HG03521 (cell line): ENCODE measurements around the gene PISD.

Experiments used
- ATAC-seq: cut with Tn5 transposase; IDR thresholded peaks from one replicate; pipeline ENCODE4 v1.9.1; 2021; ENCODE audit warnings: mild to moderate bottlenecking, moderate library complexity; ENCODE audit not compliant: unreplicated experiment

PISD gene

DNA sequence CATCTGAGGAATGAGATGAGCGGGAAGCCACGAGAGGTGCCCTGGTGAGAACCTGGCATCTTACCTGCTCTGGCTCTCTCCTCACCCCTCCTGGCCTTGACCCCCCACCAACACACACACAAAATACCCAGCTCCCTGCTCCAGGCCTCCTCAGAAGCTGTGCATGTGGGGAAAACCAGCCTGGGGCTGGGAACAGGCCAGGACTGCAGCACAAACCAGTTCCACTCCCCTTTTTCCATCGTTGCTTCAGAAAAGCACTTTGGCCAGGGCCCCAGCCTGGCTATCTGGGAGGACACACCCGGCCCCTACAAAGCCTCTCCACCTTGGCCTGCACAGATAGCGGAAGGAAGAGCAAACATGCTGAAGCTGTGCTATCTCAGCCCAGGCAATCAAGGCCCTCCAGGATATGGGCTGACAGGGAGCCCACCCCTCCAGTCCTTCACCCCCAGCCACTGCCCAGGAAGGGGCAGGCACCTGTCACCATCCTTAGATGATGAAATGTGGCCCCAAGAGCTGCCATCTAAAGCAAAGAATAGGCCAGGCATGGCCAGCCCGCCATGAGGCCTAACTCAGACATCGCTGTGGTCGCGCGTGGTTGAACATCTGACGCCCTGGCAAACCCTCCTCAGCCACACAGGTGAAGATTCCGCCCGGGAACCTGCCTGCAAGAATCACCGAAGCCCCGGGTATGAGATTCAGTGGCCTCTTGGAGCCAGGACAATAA is 35.4 kb downstream of the PISD start:
- ATAC-seq, result no peak

DNA sequence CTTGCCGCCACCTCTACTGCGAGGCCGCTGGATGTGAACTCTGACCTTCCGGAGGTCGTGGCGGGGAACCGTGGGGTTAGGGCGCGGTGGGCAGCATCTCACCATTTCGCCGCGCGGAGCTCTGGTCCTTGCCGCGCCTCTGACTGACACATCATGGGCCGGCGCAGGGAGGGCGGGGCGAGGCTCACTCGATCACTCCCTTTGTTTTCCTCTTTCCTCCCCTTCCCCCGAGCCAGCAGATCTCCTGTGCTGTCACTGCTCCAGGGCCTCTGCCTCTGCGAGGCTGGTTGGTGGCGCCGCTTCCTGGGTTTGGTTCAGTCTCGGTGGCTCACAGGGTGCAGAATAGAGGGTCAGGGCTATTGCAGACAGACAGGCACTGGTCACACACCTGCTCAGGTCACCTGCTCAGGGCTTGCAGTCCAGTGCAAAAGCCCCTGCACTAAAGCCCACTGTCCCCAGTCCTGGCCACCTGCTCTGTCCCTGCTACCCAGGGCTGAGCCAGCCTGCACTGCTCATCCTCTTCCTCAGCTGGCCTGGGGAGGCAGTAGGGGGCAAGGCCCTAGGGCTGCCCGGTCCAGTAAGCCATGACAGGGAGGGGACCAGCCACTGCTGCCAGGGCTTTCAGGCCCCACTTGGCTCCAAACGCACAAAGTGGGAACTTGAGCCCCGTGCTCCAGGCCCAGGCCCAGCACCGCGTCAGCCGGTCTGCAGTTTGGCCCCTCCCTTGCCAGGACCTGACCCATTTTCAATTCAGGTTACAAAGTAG is 36.2 kb downstream of the PISD start:
- ATAC-seq, result no peak

DNA sequence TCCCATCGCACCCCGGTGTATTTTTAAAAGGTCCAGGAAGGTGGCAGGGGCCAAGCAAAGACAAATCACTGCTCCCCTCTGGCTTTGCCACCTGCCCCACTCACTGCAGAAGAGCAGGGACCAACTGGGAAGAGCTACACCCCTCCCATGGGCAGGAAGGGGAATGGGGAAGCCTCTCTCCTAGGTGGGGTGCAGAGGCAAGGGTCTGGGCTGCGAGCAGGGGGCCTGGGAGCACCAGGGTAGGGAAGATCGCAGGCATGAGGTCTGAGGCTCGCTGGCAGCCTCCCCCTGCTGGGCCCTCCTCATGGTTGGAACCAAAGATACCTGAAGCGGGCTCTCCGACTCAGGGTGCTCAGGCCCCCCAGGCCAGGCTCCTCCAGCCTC is 36.8 kb downstream of the PISD start:
- no peak for ATAC-seq

GRCh38 chr22:31623592-31624304 is 38.3 kb downstream of the PISD start:
- no peak for ATAC-seq

GRCh38 chr22:31622980-31623379 is 39.0 kb downstream of the PISD start:
- no peak for ATAC-seq

GRCh38 chr22:31621507-31622124 is 40.4 kb downstream of the PISD start:
- ATAC-seq, result no peak

DNA sequence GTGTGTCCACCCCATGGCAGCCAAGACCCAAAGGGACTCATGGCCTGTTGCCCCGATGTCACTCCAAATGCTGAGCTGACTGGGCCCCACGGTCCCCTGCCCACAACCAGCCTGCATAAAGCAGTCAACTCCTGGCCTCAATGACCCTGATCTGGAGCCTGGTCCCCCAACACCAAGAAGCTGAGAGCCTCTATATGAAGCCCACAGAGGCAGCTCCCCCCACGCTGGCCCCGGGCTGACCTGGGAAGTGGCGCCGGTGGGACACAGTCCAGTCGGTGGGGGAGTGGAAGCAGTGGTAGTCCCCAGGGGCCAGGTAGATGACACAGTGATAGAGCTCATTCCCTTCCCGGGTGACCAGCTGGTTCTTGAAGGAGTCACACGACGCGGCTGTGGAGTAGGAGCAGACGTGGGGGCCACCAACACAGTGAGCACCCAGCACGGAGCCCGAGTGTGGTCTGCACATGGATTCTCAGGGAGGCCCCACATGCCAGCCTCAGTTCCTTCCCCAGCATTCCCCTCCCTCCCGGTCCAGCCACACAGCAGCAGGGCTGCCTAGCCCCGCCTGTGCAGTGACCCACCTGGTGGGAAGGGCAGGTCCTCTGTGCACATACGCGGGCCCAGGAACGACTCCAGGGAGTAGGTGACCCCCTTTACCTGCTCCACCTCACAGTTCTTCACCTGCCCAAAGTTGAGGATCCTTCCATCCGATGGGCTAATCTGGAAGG is 41.1 kb downstream of the PISD start:
- ATAC-seq, result no peak

DNA sequence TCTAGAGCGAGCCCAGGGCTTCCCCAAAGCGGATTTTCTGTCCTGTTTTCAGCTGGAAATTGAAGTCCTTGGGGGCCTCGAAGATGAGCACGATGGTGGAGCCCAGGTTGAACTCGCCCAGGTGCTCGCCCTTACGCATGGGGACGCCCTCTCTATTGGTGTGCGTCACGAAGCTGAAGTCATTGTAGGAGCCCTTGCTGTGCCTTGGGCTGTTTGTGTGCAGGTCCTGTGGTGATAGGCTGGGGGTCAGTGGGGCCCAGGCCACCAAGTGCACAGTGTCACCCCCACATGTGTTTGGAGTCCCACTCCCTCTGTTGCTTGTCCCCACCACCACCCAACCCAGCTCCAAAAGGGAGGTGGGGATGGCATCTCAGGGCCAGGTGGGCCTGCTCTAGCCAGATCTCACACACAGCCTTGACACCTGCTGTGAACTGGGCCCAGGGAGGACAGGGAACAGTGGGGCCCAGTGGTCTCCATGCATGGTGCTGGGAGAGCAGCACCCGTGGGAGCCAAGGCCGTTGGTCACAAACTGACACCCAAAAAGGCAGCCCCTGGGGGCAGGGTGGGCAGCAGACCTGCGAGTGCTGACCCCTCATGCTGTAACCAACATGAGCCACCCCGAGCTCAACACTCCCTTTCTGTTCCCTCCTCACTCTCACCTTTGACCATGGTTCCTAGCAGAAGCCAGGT is 42.3 kb downstream of the PISD start:
- ATAC-seq, result no peak

GRCh38 chr22:31618471-31619176 is 43.4 kb downstream of the PISD start:
- no peak for ATAC-seq

DNA sequence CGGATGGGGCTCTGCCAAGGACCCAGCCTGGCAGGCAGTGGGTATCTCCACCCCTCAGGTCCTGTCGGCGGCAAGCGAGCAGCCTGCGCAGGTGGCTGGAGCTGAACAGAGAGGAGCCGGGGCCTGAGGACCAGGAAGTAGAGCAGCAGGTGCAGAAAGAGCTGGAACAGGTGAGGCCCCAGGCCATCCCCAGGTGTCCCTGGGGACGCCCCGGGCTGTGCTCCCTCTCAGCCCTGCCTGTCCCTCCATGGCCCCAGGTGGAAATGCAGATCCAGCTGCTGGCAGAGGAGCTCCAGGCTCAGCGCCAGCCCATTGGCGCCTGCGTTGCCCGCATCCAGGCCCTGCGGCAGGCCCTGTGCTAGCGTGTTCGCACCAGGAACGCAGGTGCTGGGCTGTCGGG is 44.0 kb downstream of the PISD start:
- no peak for ATAC-seq

DNA sequence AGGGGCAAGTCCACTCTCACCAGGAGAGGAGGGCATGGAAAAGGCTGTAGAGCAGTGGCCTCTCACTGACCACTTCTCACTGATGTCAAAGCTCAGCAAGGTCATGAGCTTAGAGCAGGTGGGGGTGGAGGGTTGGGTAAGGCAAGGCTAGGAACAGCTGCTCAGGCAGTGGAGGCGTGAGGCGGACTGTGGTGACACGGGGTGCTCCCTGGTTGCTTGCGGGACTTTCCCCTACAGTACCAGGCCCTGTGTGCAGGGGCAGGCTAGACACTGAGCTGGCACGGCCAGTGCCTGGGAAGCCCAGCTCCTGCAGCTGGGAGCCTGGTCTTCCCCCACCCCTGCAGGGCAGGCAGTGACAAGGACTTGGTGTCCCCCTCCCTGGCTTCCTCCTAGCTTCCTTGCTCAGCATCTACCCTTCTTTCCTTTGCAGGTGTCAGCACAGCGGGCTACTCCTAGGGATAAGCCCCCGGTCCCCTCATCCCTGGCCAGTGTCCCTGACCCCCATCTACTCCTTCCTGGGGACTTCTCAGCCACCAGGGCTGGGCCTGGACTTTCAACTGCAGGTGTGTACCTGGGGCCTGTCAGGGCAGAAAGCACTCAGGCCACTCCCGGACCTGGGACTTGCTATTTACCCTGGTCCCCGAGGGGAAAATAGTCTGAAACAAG is 45.6 kb downstream of the PISD start:
- ATAC-seq, result no peak

DNA sequence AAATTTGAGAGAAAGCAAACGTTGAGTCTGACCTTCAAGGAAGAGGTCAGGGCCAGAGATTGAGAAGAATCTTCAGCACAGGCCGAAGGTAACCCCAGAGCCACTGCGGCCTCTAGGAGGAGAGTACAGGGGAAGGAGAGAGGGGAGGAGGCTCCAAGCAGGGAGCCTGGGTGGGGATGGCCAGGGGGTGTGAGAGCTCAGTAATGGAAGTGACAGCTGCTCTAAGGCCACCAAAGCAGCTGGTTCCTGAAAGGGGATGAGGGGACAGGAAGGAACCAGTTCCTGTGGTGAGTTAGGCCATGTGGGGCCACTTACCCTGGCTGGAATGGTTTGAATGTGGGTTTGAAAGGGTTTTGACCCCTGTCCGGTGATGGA is 46.1 kb downstream of the PISD start:
- no peak for ATAC-seq

- ATAC-seq, result no peak
These were observed 46.5 kb downstream of the PISD start for GRCh38 chr22:31615491-31615860.

- no peak for ATAC-seq
These were observed 47.1 kb downstream of the PISD start for GRCh38 chr22:31614781-31615490.

DNA sequence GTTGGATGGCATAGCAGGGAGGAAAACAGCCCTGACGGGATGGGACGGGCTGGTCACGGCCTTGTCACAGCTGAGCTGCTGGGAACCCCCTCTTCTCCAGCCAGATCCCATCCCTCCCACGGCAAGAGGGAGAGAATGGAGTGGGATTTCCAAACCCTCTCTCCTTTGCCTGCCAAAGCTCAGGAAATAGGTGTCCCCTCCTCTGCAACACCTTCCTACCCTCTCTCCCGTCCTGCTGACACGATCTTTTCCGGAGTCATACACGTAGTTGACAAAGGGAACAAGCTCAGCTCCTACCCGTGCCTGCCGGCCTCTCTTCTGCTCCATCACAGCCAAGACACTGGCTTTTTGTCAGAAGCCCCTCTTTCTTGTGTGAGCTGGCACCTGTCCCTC is 48.1 kb downstream of the PISD start:
- no peak for ATAC-seq

DNA sequence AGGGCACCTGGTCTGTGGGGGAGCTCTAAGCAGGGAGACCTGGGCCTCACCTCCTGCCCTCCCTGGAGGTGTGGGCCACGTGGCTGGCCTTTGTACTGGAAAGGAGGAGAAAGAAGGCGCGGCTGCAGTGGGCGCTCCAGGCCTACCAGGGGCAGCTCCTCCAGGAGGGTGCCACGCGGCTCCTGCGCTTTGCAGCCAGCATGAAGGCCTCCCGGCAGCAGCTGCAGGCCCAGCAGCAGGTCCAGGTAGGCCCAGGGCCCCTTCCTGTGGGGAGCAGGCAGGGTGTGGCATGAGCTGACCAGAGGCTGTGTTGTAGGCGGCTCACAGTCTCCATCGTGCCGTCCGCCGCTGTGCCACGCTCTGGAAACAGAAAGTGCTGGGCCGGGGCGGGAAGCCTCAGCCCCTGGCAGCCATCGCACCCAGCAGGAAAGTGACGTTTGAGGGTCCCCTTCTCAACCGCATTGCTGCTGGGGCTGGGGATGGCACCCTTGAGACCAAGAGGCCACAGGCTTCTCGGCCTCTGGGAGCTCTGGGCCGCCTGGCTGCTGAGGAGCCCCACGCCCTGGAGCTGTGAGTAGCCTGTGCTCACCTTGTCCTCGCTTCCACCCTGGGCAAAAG is 48.6 kb downstream of the PISD start:
- ATAC-seq, result no peak

- ATAC-seq, result no peak
These were observed 49.1 kb downstream of the PISD start for GRCh38 chr22:31612891-31613285.

DNA sequence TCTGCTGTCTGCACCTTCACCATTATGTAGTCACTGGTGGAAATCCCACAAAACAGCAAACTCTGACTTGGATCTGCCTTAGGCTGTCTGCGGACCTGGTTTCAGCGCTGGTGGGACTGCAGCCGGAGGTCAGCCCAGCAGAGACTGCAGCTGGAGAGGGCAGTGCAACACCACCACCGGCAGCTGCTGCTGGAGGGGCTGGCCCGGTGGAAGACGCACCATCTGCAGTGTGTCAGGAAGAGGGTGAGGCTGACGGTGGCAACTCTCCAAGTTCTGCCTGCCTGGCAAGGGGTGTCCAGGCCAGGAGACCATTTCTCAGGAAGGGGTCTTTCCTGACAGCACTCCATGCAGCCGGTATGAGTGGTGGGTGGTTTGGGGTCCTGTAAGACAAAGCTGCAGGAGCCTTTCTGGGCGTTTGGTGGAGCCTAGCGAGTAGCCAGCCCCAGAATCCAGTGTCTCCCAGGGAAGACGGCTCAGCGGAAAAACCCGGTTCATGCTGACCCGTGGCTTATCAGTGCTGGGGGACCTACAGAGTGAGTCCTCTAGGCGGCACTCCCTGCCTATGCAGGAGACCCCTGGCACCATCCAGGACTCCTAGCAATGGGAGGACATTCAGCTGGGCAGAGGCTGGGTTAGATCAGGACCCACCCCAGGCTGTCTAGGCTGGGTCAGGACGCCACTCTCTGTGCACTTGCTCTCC is 50.8 kb downstream of the PISD start:
- ATAC-seq, result no peak
